ENCODE measurements around the gene SOWAHA. TPM values are rescaled to one million over a fixed set of nuclear protein-coding genes. Genes with fewer than 3 reads are reported as not detected.
A peak's percentile ranks its signal among the peaks of the same experiment; 100 is the strongest.

SOWAHA gene
- total and polyA plus RNA-seq, 2 of the 4 experiments (the other 2 are of a cell fraction): 0.03 TPM; not detected in 1

- Histone ChIP-seq H3K4me3 (ENCODE audit: insufficient read depth, low read depth, low read length) (no peak overlapping the region), H3K23ac (ENCODE audit: low read depth, low read length) (0 out of 2 replicates have a peak overlapping the region, but pooled peaks have one; percentile 8), H3K4ac (ENCODE audit: low read depth, low read length) (peak overlapping the region; percentile 90; the same call in 1 of the 2 replicates), H2BK20ac (ENCODE audit: low read depth, low read length) (0 out of 2 replicates have a peak overlapping the region, but pooled peaks have one; percentile 38), H4K20me1 (ENCODE audit: insufficient read depth, low read length) (no peaks in the 10 kb centered on the region), H3K27me3 (ENCODE audit: control insufficient read depth, insufficient read depth, low read length) (no peaks in the 10 kb centered on the region), H3K9me1 (ENCODE audit: insufficient read depth, low read length) (peaks cover 7% of the 10 kb centered on the region), H3K27ac (ENCODE audit: insufficient read depth, low read length) (no peak overlapping the region), H3K14ac (replicated peaks; ENCODE audit: low read depth, low read length) (peak overlapping the region; percentile 54), H3K56ac (ENCODE audit: extremely low read depth, insufficient read depth, low read length) (no peak overlapping the region), H4K8ac (ENCODE audit: low read depth in 2 of 2, low read length in 2 of 2) (peak overlapping the region; percentile 46 to 89; a peak in 2 of 4 replicates), H3K9me3 (ENCODE audit: control insufficient read depth, insufficient read depth, low read length) (no peaks in the 10 kb centered on the region), H2BK120ac (ENCODE audit: low read depth, low read length) (peak overlapping the region; percentile 92; the same call in 1 of the 2 replicates), H2AK5ac (ENCODE audit: low read depth, low read length) (peak overlapping the region; percentile 10; the same call in 1 of the 2 replicates), H3K36me3 (ENCODE audit: control insufficient read depth, insufficient read depth, low read length) (no peaks in the 10 kb centered on the region), H2AFZ (replicated peaks; ENCODE audit: low read length, poor library complexity) (no peak overlapping the region), H3K79me1 (ENCODE audit: low read depth in 1 of 2, low read length in 2 of 2) (no peaks in the 10 kb centered on the region), H3K4me1 (ENCODE audit: control insufficient read depth, insufficient read depth, low read length) (peaks cover 19% of the 10 kb centered on the region), H3K18ac (ENCODE audit: low read depth, low read length) (peak overlapping the region; percentile 88), H3K9ac (ENCODE audit: low read depth, low read length) (no peak overlapping the region), H2AK9ac (replicated peaks; ENCODE audit: low read depth, low read length, poor library complexity) (no peak overlapping the region), H2BK15ac (ENCODE audit: low read depth, low read length) (peak overlapping the region; percentile 31; the same call in 1 of the 3 replicates), H4K91ac (ENCODE audit: insufficient read depth, low read depth, low read length) (peak overlapping the region; percentile 62; the same call in 1 of the 2 replicates), H4K5ac (ENCODE audit: low read depth, low read length) (peak overlapping the region; percentile 80), H3K4me2 (ENCODE audit: low read depth, low read length) (no peak overlapping the region), H2BK5ac (ENCODE audit: low read depth, low read length, poor library complexity, severe bottlenecking) (peak overlapping the region; percentile 93)
- TF ChIP-seq CHD1 (IDR thresholded peaks at IDR 0.05; ENCODE audit: low read depth, low read length) (no peak), RFX5 (IDR thresholded peaks at IDR 0.05; ENCODE audit: low read depth, low read length) (no peak), CTCF (conservative IDR thresholded peaks at IDR 0.05; ENCODE audit: low read depth, low read length) (no peak), FOS (IDR thresholded peaks at IDR 0.05; ENCODE audit: low read depth, low read length) (no peak), BHLHE40 (IDR thresholded peaks at IDR 0.05; ENCODE audit: low read depth, low read length) (no peak), CEBPB (IDR thresholded peaks at IDR 0.05; ENCODE audit: low read depth, low read length) (no peak), MXI1 (IDR thresholded peaks at IDR 0.05; ENCODE audit: borderline replicate concordance, low read depth, low read length) (no peak), ELK1 (IDR thresholded peaks at IDR 0.05; ENCODE audit: borderline replicate concordance, low read depth, low read length) (no peak), USF2 (IDR thresholded peaks at IDR 0.05; ENCODE audit: low read depth, low read length) (no peak), SMC3 (IDR thresholded peaks at IDR 0.05; ENCODE audit: low read depth, low read length) (no peak), MAZ (IDR thresholded peaks at IDR 0.05; ENCODE audit: borderline replicate concordance, low read depth, low read length) (no peak)
- 100% methylated on average over 1 of the region's 3 CpGs; no CpG with 5 or more reads in 1 of the 2 experiments for WGBS, 2 experiments (ENCODE audit: extremely low coverage in 2 of 2, insufficient read length in 1 of 2)
- dilution Hi-C loops (cut with HindIII; ENCODE audit: low sequenced_read_pairs, unreplicated experiment) (no loop called here), in situ Hi-C loops (cut with MboI; ENCODE audit: low sequenced_read_pairs) (no loop called here), intact Hi-C loops (cut with micrococcal nuclease) (no loop called here)
- CTCF ChIA-PET: interaction anchor here (0.8 kb wide), 1 partner anchor 156 kb away, joined by 4 read pairs; no protein-coding TSS in a partner anchor
- no TSS peak for BruUV-seq (replicated peaks)
- ATAC-seq (ENCODE audit: low read depth): no peak
- DNase-seq: no peak
- POLR2A ChIA-PET (ENCODE audit: unreplicated experiment): no interaction called here
These were observed 25.6 kb downstream of the SOWAHA start for GRCh38 chr5:132838516-132839282.
